PC-9 (cell line): ENCODE measurements around the gene MAP3K4. TPM values are rescaled to one million over a fixed set of nuclear protein-coding genes. Genes with fewer than 3 reads are reported as not detected.

ENCODE experiments used
- BruUV-seq: library from RNA; stranded (reverse); fragments of 400-500 nt; replicated peaks from 2 replicates; lab custom pipeline; 2021; lab: Mats Ljungman, UMichigan
- CTCF ChIA-PET: fragments of 300-600 bp; sonication (Branson Sonifier 250); formaldehyde crosslinking; loops from one replicate; lab custom pipeline; 2022; ENCODE audit warnings: antibody characterized with exemption; lab: Charles Lee
- POLR2A ChIA-PET: fragments of 300-600 bp; sonication (Branson Sonifier 250); formaldehyde crosslinking; loops from one replicate; lab custom pipeline; 2022; ENCODE audit warnings: antibody characterized with exemption; ENCODE audit not compliant: unreplicated experiment; lab: Charles Lee
- DNase-seq, 2 experiments: peaks; one replicate each; pipeline versions ENCODE4 v3.0.0 to v3.0.0-alpha.2; 2015 to 2022; ENCODE audit warnings: mixed read lengths in 1 of 2
- H2AFZ ChIP-seq: fragments of 200-600 bp; sonication (generic); 2 replicates; pipeline ENCODE4 v1.8.1; 2017; ENCODE audit warnings: antibody characterized with exemption
- H3F3A ChIP-seq: fragments of 200-600 bp; sonication (generic); 2 replicates; pipeline ENCODE4 v1.8.1; 2017; ENCODE audit warnings: antibody characterized with exemption, mild to moderate bottlenecking, low read depth; ENCODE audit not compliant: insufficient read depth
- H3K27ac ChIP-seq: fragments of 200-600 bp; sonication (generic); 2 replicates; pipeline ENCODE4 v1.6.1; 2016; ENCODE audit warnings: mixed run types
- H3K27me3 ChIP-seq: fragments of 200-600 bp; sonication (generic); 2 replicates; pipeline ENCODE4 v1.6.1; 2016; ENCODE audit warnings: low read depth, mixed run types; ENCODE audit not compliant: insufficient read depth
- H3K36me3 ChIP-seq: fragments of 200-600 bp; sonication (generic); 2 replicates; pipeline ENCODE4 v1.6.1; 2016; ENCODE audit warnings: low read depth, mixed run types
- H3K4me1 ChIP-seq: fragments of 200-600 bp; sonication (generic); replicated peaks from 2 replicates; pipeline ENCODE4 v1.6.1; 2016; ENCODE audit warnings: mixed run types; ENCODE audit not compliant: insufficient read depth
- H3K4me2 ChIP-seq: fragments of 200-600 bp; sonication (generic); 2 replicates; pipeline ENCODE4 v1.6.1; 2017; ENCODE audit warnings: mixed run types
- H3K4me3 ChIP-seq: fragments of 200-600 bp; sonication (generic); 2 replicates; pipeline ENCODE4 v1.6.1; 2016; ENCODE audit warnings: mixed run types
- H3K79me2 ChIP-seq: fragments of 200-600 bp; sonication (generic); 2 replicates; pipeline ENCODE4 v1.6.1; 2017; ENCODE audit warnings: low read depth, mixed run types
- H3K9me2 ChIP-seq: fragments of 200-600 bp; sonication (generic); 2 replicates; pipeline ENCODE4 v1.8.1; 2017; ENCODE audit warnings: mild to moderate bottlenecking; ENCODE audit not compliant: insufficient read depth
- H3K9me3 ChIP-seq: fragments of 200-600 bp; sonication (generic); 2 replicates; pipeline ENCODE4 v1.8.1; 2016; ENCODE audit warnings: low read depth; ENCODE audit not compliant: insufficient read depth
- H4K20me1 ChIP-seq: fragments of 200-600 bp; sonication (generic); 2 replicates; pipeline ENCODE4 v1.8.1; 2017; ENCODE audit not compliant: insufficient read depth
- EZH2 ChIP-seq: fragments of 200-600 bp; sonication (generic); IDR thresholded peaks from 2 replicates; pipeline ENCODE4 v1.8.0; 2017; ENCODE audit warnings: antibody characterized with exemption, low read depth
- intact Hi-C: fragments of 100-400 bp; cut with micrococcal nuclease; formaldehyde crosslinking; loops from one replicate; pipeline ENCODE4 v1.10.0; 2022; ENCODE audit not compliant: unreplicated experiment
- total RNA-seq: library from RNA; stranded (reverse); gene quantifications from 2 replicates; pipeline ENCODE4 v1.2.3, GENCODE V29; 2021
- TF ChIP-seq, protein P1 (sequence below): fragments of 200-600 bp; sonication (generic); conservative IDR thresholded peaks from 2 replicates; pipeline ENCODE4 v1.6.1; 2017; ENCODE audit warnings: mixed run types, antibody characterized with exemption, mild to moderate bottlenecking, moderate library complexity

MAP3K4 gene
- total RNA-seq, 1 experiment from 2014 or later = 13.0 TPM

DNA sequence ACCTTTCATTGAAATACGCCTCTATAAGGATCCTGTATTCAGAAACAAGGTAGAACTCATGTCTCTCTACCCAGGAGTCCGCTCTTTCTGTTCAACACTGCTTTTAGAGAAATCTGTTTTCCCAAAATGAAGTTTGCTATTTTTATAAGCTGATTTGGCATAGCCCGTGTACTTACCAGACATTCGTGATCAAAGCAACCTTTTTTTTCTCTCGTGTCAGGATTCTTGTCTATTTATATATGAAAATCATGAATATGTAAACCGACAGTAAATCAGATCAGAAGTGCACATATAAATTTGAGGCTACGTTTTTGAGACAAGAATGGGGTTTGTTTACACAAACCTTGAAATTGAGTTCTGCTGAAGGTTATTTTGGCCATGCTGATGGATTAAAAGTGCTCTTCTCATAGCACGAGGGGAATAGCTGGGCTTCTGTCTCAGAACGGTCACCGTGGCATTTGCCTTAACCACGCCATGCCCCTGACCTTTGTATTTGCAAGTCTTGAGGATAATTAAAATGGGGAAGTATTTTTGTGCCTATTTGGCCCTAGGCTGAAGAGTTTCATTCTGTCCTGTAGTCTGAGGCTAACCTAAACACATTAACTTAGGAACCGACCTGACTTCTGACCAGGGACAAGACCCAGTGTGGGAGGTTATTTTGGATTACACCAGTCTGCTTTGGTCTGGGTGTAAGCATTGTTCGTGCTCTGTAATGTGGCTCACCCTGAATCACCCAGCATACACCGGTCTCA is 118.6 kb downstream of the MAP3K4 start:
- Histone ChIP-seq H3K27me3 (no peaks in the 10 kb centered on the region), H2AFZ (no peak overlapping the region), H3K36me3 (peaks cover 4% of the 10 kb centered on the region; the same call in 1 of the 2 replicates), H3K27ac (no peak overlapping the region), H3K79me2 (no peaks in the 10 kb centered on the region), H3K4me2 (no peak overlapping the region), H3K4me3 (no peak overlapping the region), H3K4me1 (peaks cover 4% of the 10 kb centered on the region), H3K9me3 (no peaks in the 10 kb centered on the region), H4K20me1 (no peaks in the 10 kb centered on the region), H3K9me2 (no peaks in the 10 kb centered on the region), H3F3A (no peaks in the 10 kb centered on the region)
- TF ChIP-seq, protein P1, sequence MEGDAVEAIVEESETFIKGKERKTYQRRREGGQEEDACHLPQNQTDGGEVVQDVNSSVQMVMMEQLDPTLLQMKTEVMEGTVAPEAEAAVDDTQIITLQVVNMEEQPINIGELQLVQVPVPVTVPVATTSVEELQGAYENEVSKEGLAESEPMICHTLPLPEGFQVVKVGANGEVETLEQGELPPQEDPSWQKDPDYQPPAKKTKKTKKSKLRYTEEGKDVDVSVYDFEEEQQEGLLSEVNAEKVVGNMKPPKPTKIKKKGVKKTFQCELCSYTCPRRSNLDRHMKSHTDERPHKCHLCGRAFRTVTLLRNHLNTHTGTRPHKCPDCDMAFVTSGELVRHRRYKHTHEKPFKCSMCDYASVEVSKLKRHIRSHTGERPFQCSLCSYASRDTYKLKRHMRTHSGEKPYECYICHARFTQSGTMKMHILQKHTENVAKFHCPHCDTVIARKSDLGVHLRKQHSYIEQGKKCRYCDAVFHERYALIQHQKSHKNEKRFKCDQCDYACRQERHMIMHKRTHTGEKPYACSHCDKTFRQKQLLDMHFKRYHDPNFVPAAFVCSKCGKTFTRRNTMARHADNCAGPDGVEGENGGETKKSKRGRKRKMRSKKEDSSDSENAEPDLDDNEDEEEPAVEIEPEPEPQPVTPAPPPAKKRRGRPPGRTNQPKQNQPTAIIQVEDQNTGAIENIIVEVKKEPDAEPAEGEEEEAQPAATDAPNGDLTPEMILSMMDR = no peak
- no peak for TF ChIP-seq EZH2
- intact Hi-C loops = no loop called here
- no peak for DNase-seq
- ChIA-PET CTCF (no interaction called here), POLR2A (no interaction called here)
- no TSS peak for BruUV-seq

DNA sequence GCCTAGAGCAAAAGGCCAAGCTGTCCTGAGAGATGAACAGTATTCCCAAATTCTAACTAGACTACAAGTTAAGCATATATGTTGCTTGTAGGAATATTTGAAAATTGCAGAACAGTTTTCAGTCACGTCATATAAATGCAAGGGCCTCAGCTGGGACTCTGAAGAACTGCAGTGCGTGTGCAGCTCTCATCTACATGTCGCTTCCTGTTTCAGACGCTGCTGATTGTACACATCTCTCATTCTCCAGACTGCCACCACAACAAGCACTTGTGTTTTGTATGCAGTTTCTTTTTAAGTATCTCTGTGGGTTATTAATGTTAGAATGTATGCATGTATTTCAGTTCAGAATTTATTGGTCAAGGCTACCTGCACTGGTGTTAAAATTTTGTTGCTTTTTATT is 119.7 kb downstream of the MAP3K4 start:
- CTCF ChIA-PET = no interaction called here
- TF ChIP-seq, protein P1 = no peak
- no peak for TF ChIP-seq EZH2
- H3K27ac ChIP-seq = no peak overlapping the region
- no peak overlapping the region for H3K4me3 ChIP-seq
- H3F3A ChIP-seq = no peaks in the 10 kb centered on the region
- POLR2A ChIA-PET = no interaction called here
- DNase-seq = no peak
- no peaks in the 10 kb centered on the region for H3K9me2 ChIP-seq
- no peaks in the 10 kb centered on the region for H3K4me1 ChIP-seq
- H3K27me3 ChIP-seq = no peaks in the 10 kb centered on the region
- peaks cover 4% of the 10 kb centered on the region; the same call in 1 of the 2 replicates for H3K36me3 ChIP-seq
- no peaks in the 10 kb centered on the region for H4K20me1 ChIP-seq
- no peaks in the 10 kb centered on the region for H3K9me3 ChIP-seq
- no peak overlapping the region for H2AFZ ChIP-seq
- BruUV-seq = no TSS peak
- no peaks in the 10 kb centered on the region for H3K79me2 ChIP-seq
- intact Hi-C loops = no loop called here
- no peak overlapping the region for H3K4me2 ChIP-seq

DNA sequence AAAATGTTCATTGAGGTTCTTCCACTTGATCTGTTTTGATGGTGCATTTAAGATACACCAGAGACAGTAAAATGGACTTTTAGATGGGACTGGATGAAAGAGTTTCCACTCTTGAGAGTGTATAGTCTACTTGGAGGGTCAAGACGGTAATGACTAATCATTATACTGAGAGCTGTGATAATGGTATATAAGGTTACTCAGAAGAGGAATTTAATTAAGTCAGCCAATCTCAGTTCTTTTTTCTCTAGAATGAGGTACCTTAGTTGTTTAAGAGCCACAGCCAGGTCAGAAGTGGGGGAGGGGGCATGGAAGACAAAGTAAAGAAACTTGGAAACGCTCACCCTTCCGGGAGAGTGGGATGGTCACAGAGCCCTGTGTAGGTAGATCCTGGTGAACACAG is 123.9 kb downstream of the MAP3K4 start:
- DNase-seq = no peak
- no TSS peak for BruUV-seq
- Histone ChIP-seq H3K9me2 (no peaks in the 10 kb centered on the region; the same call in 1 of the 2 replicates), H2AFZ (no peak overlapping the region), H3K9me3 (no peaks in the 10 kb centered on the region), H3F3A (no peaks in the 10 kb centered on the region), H3K4me2 (no peak overlapping the region), H3K4me3 (no peak overlapping the region), H3K36me3 (no peaks in the 10 kb centered on the region), H3K79me2 (no peaks in the 10 kb centered on the region), H3K27me3 (no peaks in the 10 kb centered on the region), H4K20me1 (no peaks in the 10 kb centered on the region), H3K4me1 (no peaks in the 10 kb centered on the region), H3K27ac (no peak overlapping the region)
- intact Hi-C loops = no loop called here
- POLR2A ChIA-PET = no interaction called here
- CTCF ChIA-PET = no interaction called here
- TF ChIP-seq, protein P1 = no peak
- TF ChIP-seq EZH2 = no peak
